Loucy (cell line): Measurements from ENCODE around the gene SEMA7A.

Source experiments
- H2AFZ ChIP-seq: fragments of 200-600 bp; sonication (generic); 2 replicates; pipeline ENCODE4 v1.6.0; 2016; ENCODE audit warnings: antibody characterized with exemption, mild to moderate bottlenecking, low read length, moderate library complexity
- H3F3A ChIP-seq: fragments of 200-600 bp; 2 replicates; pipeline ENCODE4 v1.6.0; 2016; ENCODE audit warnings: antibody characterized with exemption, low read depth, mild to moderate bottlenecking
- H3K27me3 ChIP-seq: fragments of 200-600 bp; sonication (generic); 2 replicates; pipeline ENCODE4 v1.6.1; 2014; ENCODE audit warnings: low read length, mild to moderate bottlenecking; ENCODE audit not compliant: insufficient read depth, poor library complexity, severe bottlenecking
- H3K36me3 ChIP-seq: fragments of 200-600 bp; sonication (generic); 2 replicates; pipeline ENCODE4 v1.6.1; 2016; ENCODE audit warnings: low read length; ENCODE audit not compliant: insufficient read depth
- H3K4me1 ChIP-seq: fragments of 200-600 bp; sonication (generic); 2 replicates; pipeline ENCODE4 v1.5.1; 2014; ENCODE audit warnings: low read length, mild to moderate bottlenecking; ENCODE audit not compliant: insufficient read depth, poor library complexity, severe bottlenecking
- H3K4me2 ChIP-seq: fragments of 200-600 bp; sonication (generic); 2 replicates; pipeline ENCODE4 v1.6.0; 2014; ENCODE audit warnings: antibody characterized with exemption, low read length, low read depth, mild to moderate bottlenecking; ENCODE audit not compliant: poor library complexity, severe bottlenecking
- H3K4me3 ChIP-seq: fragments of 200-600 bp; sonication (generic); 2 replicates; pipeline ENCODE4 v1.5.1; 2014; ENCODE audit warnings: low read length, mild to moderate bottlenecking, mixed read lengths; ENCODE audit not compliant: poor library complexity, severe bottlenecking
- H3K79me2 ChIP-seq: fragments of 200-600 bp; sonication (generic); 2 replicates; pipeline ENCODE4 v1.6.1; 2014; ENCODE audit warnings: low read length; ENCODE audit not compliant: insufficient read depth
- H3K9ac ChIP-seq: fragments of 200-600 bp; sonication (generic); 2 replicates; pipeline ENCODE4 v1.6.0; 2014; ENCODE audit warnings: mild to moderate bottlenecking, low read depth, low read length, moderate library complexity; ENCODE audit not compliant: poor library complexity, severe bottlenecking
- H3K9me2 ChIP-seq: fragments of 200-600 bp; sonication (generic); replicated peaks from 2 replicates; pipeline ENCODE4 v1.6.1; 2016; ENCODE audit warnings: low read depth, low read length, mixed read lengths
- H3K9me3 ChIP-seq: fragments of 200-600 bp; sonication (generic); 2 replicates; pipeline ENCODE4 v1.6.1; 2014; ENCODE audit warnings: mild to moderate bottlenecking, antibody characterized with exemption, low read length, low read depth; ENCODE audit not compliant: insufficient read depth
- H4K20me1 ChIP-seq: fragments of 200-600 bp; sonication (generic); 2 replicates; pipeline ENCODE4 v1.6.0; 2014; ENCODE audit warnings: antibody characterized with exemption, low read length, mild to moderate bottlenecking; ENCODE audit not compliant: insufficient read depth, poor library complexity, severe bottlenecking
- CTCF ChIP-seq: fragments of 200-600 bp; sonication (generic); conservative IDR thresholded peaks from 2 replicates; pipeline ENCODE4 v1.5.1; 2014; ENCODE audit warnings: mild to moderate bottlenecking, antibody characterized with exemption, low read length
- EZH2phosphoT487 ChIP-seq: fragments of 200-600 bp; IDR thresholded peaks from 2 replicates; pipeline ENCODE4 v1.6.1; 2018; ENCODE audit warnings: antibody characterized with exemption, mild to moderate bottlenecking, moderate library complexity, borderline replicate concordance

SEMA7A gene

GRCh38 chr15:74417670-74418069, 16.1 kb downstream of the SEMA7A start:
- Histone ChIP-seq H3K4me2 (no peak overlapping the region), H3K36me3 (peaks cover 51% of the 10 kb centered on the region; the same call in 1 of the 2 replicates)

GRCh38 chr15:74417225-74417624, 16.5 kb downstream of the SEMA7A start:
- Histone ChIP-seq H4K20me1 (peaks cover 6% of the 10 kb centered on the region), H3K79me2 (peaks cover 55% of the 10 kb centered on the region), H3K4me2 (no peak overlapping the region), H3K9me2 (no peaks in the 10 kb centered on the region), H3K4me3 (no peak overlapping the region), H3K9ac (no peak overlapping the region), H3K9me3 (no peaks in the 10 kb centered on the region), H2AFZ (no peak overlapping the region), H3K4me1 (peaks cover 42% of the 10 kb centered on the region), H3K27me3 (no peaks in the 10 kb centered on the region), H3K36me3 (peaks cover 53% of the 10 kb centered on the region; the same call in 1 of the 2 replicates), H3F3A (no peaks in the 10 kb centered on the region)
- TF ChIP-seq EZH2phosphoT487 (no peak), CTCF (no peak)

More at GRCh38 chr15:74417670-74418069, 16.1 kb downstream of the SEMA7A start:
- no peak overlapping the region for H2AFZ ChIP-seq
- no peaks in the 10 kb centered on the region for H3K9me2 ChIP-seq
- H3F3A ChIP-seq: no peaks in the 10 kb centered on the region
- H3K4me3 ChIP-seq: no peak overlapping the region
- peaks cover 60% of the 10 kb centered on the region for H3K79me2 ChIP-seq
- peaks cover 6% of the 10 kb centered on the region for H4K20me1 ChIP-seq
- H3K4me1 ChIP-seq: peaks cover 46% of the 10 kb centered on the region
- no peaks in the 10 kb centered on the region for H3K27me3 ChIP-seq
- no peak for TF ChIP-seq EZH2phosphoT487
- TF ChIP-seq CTCF: no peak
- H3K9ac ChIP-seq: no peak overlapping the region
- no peaks in the 10 kb centered on the region for H3K9me3 ChIP-seq

GRCh38 chr15:74415966-74416916, 17.5 kb downstream of the SEMA7A start:
- peaks cover 62% of the 10 kb centered on the region; the same call in 1 of the 2 replicates for H3K36me3 ChIP-seq
- no peak overlapping the region for H3K4me2 ChIP-seq
- H3F3A ChIP-seq: no peaks in the 10 kb centered on the region
- peaks cover 46% of the 10 kb centered on the region for H3K79me2 ChIP-seq
- H3K9ac ChIP-seq: no peak overlapping the region
- TF ChIP-seq CTCF (no peak), EZH2phosphoT487 (no peak)
- no peak overlapping the region for H2AFZ ChIP-seq
- no peaks in the 10 kb centered on the region for H3K9me2 ChIP-seq
- peaks cover 39% of the 10 kb centered on the region for H3K4me1 ChIP-seq
- H3K4me3 ChIP-seq: no peak overlapping the region
- no peaks in the 10 kb centered on the region for H3K27me3 ChIP-seq
- no peaks in the 10 kb centered on the region for H3K9me3 ChIP-seq
- peaks cover 6% of the 10 kb centered on the region for H4K20me1 ChIP-seq
